ENCODE data around the gene GPR173. TPM values are rescaled to one million over a fixed set of nuclear protein-coding genes. Genes with fewer than 3 reads are reported as not detected.

GPR173 gene
- total and polyA plus RNA-seq, 2 experiments from 2014 or later = 1.2 to 3.4 TPM

DNA sequence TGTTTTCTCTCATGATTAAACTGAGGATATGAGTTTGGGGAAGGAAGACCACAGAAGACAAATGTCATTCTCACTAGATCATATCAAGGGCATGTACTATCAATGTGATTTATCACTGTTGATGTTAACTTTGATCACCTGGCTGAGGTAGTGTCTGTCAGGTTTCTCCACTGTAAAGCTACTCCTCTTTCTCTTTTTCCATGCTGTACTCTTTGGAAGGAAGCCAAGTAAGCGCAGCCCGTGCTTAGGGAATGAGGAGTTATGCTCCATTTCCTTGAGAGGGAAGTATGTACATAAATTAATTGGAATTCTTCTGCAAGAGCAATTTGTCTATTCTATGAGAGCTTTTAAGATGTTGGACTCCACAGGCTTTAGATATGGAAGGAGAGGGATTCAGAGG lies 41.3 kb downstream of the GPR173 start:
- Histone ChIP-seq H3K4me2 (no peak overlapping the region), H3K9me2 (replicated peaks; ENCODE audit: insufficient read depth) (no peaks in the 10 kb centered on the region), H2AFZ (no peak overlapping the region), H4K20me1 (ENCODE audit: insufficient read depth, poor library complexity, severe bottlenecking) (no peaks in the 10 kb centered on the region), H3K4me3 (no peak overlapping the region), H3K9me3 (ENCODE audit: low read depth) (no peaks in the 10 kb centered on the region), H3K36me3 (replicated peaks; ENCODE audit: insufficient read depth, low read depth) (no peaks in the 10 kb centered on the region), H3K79me2 (peaks cover 3% of the 10 kb centered on the region), H3K4me1 (ENCODE audit: insufficient read depth) (no peaks in the 10 kb centered on the region), H3K27me3 (no peaks in the 10 kb centered on the region), H3K27ac (no peak overlapping the region)
- 72% methylated on average over 2 of the region's 2 CpGs for whole genome bisulfite sequencing (ENCODE audit: low lambda C conversion rate, missing lambda C conversion rate)
- DNase-seq (ENCODE audit: low spot score) = no peak
- no peak for TF ChIP-seq EZH2 (IDR thresholded peaks at IDR 0.05; ENCODE audit: borderline replicate concordance)
- TF ChIP-seq EZH2phosphoT487 (IDR thresholded peaks at IDR 0.05; ENCODE audit: low read depth, severe bottlenecking, unreplicated experiment) = no peak
- TF ChIP-seq, protein P1, sequence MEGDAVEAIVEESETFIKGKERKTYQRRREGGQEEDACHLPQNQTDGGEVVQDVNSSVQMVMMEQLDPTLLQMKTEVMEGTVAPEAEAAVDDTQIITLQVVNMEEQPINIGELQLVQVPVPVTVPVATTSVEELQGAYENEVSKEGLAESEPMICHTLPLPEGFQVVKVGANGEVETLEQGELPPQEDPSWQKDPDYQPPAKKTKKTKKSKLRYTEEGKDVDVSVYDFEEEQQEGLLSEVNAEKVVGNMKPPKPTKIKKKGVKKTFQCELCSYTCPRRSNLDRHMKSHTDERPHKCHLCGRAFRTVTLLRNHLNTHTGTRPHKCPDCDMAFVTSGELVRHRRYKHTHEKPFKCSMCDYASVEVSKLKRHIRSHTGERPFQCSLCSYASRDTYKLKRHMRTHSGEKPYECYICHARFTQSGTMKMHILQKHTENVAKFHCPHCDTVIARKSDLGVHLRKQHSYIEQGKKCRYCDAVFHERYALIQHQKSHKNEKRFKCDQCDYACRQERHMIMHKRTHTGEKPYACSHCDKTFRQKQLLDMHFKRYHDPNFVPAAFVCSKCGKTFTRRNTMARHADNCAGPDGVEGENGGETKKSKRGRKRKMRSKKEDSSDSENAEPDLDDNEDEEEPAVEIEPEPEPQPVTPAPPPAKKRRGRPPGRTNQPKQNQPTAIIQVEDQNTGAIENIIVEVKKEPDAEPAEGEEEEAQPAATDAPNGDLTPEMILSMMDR (IDR thresholded peaks at IDR 0.05; ENCODE audit: poor library complexity) = no peak

DNA sequence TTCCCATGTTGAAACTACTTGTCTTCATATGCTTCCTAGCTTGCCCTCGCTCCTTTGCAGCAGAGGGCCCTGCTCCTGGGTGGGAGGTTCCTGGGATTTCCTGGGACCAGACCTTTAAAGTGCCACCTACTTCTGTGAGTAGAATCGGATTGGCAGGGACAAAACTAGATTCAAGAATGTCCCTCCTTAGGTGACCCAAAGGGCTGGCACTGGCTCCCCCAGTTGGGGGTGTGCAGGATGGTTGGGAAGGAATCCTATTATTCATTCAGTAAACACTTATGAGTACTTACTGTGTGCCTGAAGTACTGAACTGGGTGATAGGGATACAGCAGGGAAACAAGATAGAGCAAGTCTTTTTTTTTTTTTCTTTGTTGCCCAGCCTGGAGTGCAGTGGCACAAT lies 42.8 kb downstream of the GPR173 start:
- DNase-seq (ENCODE audit: low spot score) = no peak
- no peaks in the 10 kb centered on the region for H3K4me1 ChIP-seq (ENCODE audit: insufficient read depth)
- TF ChIP-seq, protein P1 (IDR thresholded peaks at IDR 0.05; ENCODE audit: poor library complexity) = no peak
- TF ChIP-seq EZH2 (IDR thresholded peaks at IDR 0.05; ENCODE audit: borderline replicate concordance) = no peak
- no peak for TF ChIP-seq EZH2phosphoT487 (IDR thresholded peaks at IDR 0.05; ENCODE audit: low read depth, severe bottlenecking, unreplicated experiment)
- no peak overlapping the region for H3K4me2 ChIP-seq
- H3K9me2 ChIP-seq (replicated peaks; ENCODE audit: insufficient read depth) = no peaks in the 10 kb centered on the region
- H2AFZ ChIP-seq = no peak overlapping the region
- H3K4me3 ChIP-seq = no peak overlapping the region
- H3K27ac ChIP-seq = no peak overlapping the region
- H3K27me3 ChIP-seq = no peaks in the 10 kb centered on the region
- H3K79me2 ChIP-seq = peaks cover 6% of the 10 kb centered on the region
- WGBS (ENCODE audit: low lambda C conversion rate, missing lambda C conversion rate) = 72% methylated on average over 2 of the region's 2 CpGs
- H4K20me1 ChIP-seq (ENCODE audit: insufficient read depth, poor library complexity, severe bottlenecking) = no peaks in the 10 kb centered on the region
- no peaks in the 10 kb centered on the region for H3K36me3 ChIP-seq (replicated peaks; ENCODE audit: insufficient read depth, low read depth)
- H3K9me3 ChIP-seq (ENCODE audit: low read depth) = no peaks in the 10 kb centered on the region

DNA sequence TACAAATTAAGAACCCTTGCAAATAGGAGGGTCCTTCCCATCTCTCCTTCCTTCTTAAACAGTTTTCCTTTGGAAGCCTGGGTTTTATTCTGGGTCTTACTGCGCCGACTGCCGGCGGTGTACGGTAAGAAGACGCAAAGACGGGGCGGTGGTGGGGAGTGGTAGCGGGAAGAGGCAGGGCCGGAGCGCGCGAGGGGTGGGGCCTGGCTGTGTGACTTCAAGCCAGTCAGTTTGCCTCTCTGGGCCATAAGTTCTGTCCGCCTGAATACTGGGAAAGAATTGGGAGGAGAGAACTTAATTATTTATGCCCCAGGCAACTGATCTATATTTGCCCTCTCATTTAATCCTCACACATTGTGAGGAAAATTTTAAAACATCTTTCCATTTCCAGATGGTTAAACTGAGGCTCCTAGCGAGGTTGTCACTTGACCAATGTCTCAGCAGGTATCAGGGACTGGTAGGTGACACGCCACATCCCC lies 44.6 kb downstream of the GPR173 start:
- H3K36me3 ChIP-seq (replicated peaks; ENCODE audit: insufficient read depth, low read depth) = no peaks in the 10 kb centered on the region
- H2AFZ ChIP-seq = peak overlapping the region; percentile 39
- no peaks in the 10 kb centered on the region for H3K9me2 ChIP-seq (replicated peaks; ENCODE audit: insufficient read depth)
- H3K27ac ChIP-seq = peak overlapping the region; percentile 72
- no peaks in the 10 kb centered on the region for H4K20me1 ChIP-seq (ENCODE audit: insufficient read depth, poor library complexity, severe bottlenecking)
- H3K4me3 ChIP-seq = peak overlapping the region; percentile 21
- peak overlapping the region; percentile 79 for H3K4me2 ChIP-seq
- peak; percentile 87 for DNase-seq (ENCODE audit: low spot score)
- peaks cover 6% of the 10 kb centered on the region for H3K79me2 ChIP-seq
- TF ChIP-seq EZH2 (IDR thresholded peaks at IDR 0.05; ENCODE audit: borderline replicate concordance) (no peak), EZH2phosphoT487 (IDR thresholded peaks at IDR 0.05; ENCODE audit: low read depth, severe bottlenecking, unreplicated experiment) (no peak)
- TF ChIP-seq, protein P1 (IDR thresholded peaks at IDR 0.05; ENCODE audit: poor library complexity) = peak; percentile 56
- no peaks in the 10 kb centered on the region for H3K4me1 ChIP-seq (ENCODE audit: insufficient read depth)
- H3K27me3 ChIP-seq = no peaks in the 10 kb centered on the region
- 34% methylated on average over 16 of the region's 16 CpGs for WGBS (ENCODE audit: low lambda C conversion rate, missing lambda C conversion rate)
- H3K9me3 ChIP-seq (ENCODE audit: low read depth) = no peaks in the 10 kb centered on the region
